Lower leg skin (tissue), 4 donors: Measurements from ENCODE around the gene ZDHHC14. TPM values are rescaled to one million over a fixed set of nuclear protein-coding genes. Genes with fewer than 3 reads are reported as not detected.

Experiments used
- DNase-seq, 2 donors: peaks; one replicate each; pipeline ENCODE4 v3.0.0-alpha.2; 2019; ENCODE audit warnings: low spot score in 2 of 2
- H3K4me3 ChIP-seq: fragments of 200-600 bp; sonication (generic); 2 replicates; pipeline ENCODE4 v1.5.1; 2017; ENCODE audit warnings: mild to moderate bottlenecking, low read depth; ENCODE audit not compliant: poor library complexity, severe bottlenecking
- POLR2A ChIP-seq, 2 donors: fragments of 450-650 bp; IDR thresholded peaks; one replicate each; pipeline ENCODE4 v1.6.1; 2016 to 2017; ENCODE audit warnings: antibody characterized with exemption in 2 of 2, mild to moderate bottlenecking in 1 of 2, moderate library complexity in 1 of 2
- WGBS, 2 donors: methylation state at CpG; one replicate each; pipeline ENCODE4 v1.1.5; 2018; 5-methylcytosine and 5-hydroxymethylcytosine counted together
- intact Hi-C: fragments of 100-400 bp; cut with DNase I; formaldehyde crosslinking; loops from one replicate; pipeline ENCODE4 v1.15.0; 2023; ENCODE audit warnings: low total_unique reads
- total RNA-seq, 4 donors: library from RNA; depleted of rRNA; stranded (reverse); fragments of >200 nt; gene quantifications; one replicate each; pipeline ENCODE4 v1.1.0, GENCODE V29; 2016
- TF ChIP-seq, protein P1 (sequence below), 3 donors: fragments of 450-650 bp; IDR thresholded peaks; one replicate each; pipeline ENCODE4 v1.5.1; 2016; ENCODE audit warnings: antibody characterized with exemption in 3 of 3, mild to moderate bottlenecking in 3 of 3, moderate library complexity in 2 of 3

ZDHHC14 gene
- total RNA-seq, 4 donors from 2014 or later, result 4.5 to 8.3 (median 6.1) TPM

DNA sequence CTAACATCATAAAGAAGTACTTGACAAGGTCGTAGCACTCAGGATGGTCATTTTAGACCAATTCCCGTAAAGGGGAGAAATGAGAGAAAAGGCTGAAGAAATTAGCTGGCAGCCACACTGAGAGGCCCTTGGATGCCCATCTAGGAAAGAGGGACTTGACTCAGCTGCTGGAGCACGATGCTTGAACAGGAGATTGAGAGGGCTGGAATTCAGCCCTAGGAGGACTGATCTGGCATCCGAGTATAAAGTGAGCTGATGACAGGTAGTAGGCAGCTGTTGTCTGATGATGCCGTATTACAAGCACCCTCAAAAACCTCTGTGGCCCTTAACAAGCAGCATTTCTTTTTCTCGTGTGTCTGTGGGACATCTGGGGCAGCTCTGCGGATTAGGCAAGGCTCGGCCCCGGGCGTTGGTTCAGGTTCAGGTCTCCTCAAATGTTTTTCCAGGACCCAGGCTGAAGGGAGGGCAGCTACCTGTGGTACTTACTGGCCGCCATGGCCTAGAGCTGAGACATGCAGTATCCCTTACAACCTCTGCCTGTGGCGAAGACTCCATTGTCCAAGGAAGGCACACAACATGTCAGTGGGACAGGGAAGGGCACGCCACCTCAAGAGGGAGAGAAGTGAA, 222.4 kb downstream of the ZDHHC14 start:
- intact Hi-C loops, result no loop called here
- H3K4me3 ChIP-seq, result no peak overlapping the region
- TF ChIP-seq, protein P1, sequence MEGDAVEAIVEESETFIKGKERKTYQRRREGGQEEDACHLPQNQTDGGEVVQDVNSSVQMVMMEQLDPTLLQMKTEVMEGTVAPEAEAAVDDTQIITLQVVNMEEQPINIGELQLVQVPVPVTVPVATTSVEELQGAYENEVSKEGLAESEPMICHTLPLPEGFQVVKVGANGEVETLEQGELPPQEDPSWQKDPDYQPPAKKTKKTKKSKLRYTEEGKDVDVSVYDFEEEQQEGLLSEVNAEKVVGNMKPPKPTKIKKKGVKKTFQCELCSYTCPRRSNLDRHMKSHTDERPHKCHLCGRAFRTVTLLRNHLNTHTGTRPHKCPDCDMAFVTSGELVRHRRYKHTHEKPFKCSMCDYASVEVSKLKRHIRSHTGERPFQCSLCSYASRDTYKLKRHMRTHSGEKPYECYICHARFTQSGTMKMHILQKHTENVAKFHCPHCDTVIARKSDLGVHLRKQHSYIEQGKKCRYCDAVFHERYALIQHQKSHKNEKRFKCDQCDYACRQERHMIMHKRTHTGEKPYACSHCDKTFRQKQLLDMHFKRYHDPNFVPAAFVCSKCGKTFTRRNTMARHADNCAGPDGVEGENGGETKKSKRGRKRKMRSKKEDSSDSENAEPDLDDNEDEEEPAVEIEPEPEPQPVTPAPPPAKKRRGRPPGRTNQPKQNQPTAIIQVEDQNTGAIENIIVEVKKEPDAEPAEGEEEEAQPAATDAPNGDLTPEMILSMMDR (IDR thresholded peaks at IDR 0.05), result no peak
- 93% methylated on average over 13 of the region's 13 CpGs for WGBS, 2 donors
- peak in 1 of 2 donors; percentile 82 for DNase-seq

DNA sequence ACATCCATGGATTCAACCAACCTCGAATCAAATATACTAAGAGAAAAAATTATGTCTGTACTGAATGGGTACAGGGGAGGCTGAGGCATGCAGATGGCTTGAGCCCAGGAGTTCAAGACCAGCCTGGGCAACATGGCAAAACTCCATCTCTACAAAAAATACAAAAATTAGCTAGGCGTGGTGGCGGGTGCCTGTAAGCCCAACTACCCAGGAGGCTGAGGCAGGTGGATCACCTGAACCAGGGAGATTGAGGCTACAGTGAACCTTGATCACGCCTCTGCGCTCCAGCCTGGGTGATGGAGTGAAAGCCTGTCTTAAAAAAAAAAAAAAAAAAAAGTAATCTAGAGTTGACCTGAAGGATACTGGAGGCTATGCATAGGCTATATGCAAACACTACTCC, 223.0 kb downstream of the ZDHHC14 start:
- no peak overlapping the region for H3K4me3 ChIP-seq
- 96 to 97% methylated on average over 5 of the region's 5 CpGs for WGBS, 2 donors
- DNase-seq, result peak in 1 of 2 donors; percentile 65
- intact Hi-C loops, result no loop called here
- TF ChIP-seq, protein P1 (IDR thresholded peaks at IDR 0.05), result no peak
- TF ChIP-seq POLR2A (IDR thresholded peaks at IDR 0.05), result no peak

DNA sequence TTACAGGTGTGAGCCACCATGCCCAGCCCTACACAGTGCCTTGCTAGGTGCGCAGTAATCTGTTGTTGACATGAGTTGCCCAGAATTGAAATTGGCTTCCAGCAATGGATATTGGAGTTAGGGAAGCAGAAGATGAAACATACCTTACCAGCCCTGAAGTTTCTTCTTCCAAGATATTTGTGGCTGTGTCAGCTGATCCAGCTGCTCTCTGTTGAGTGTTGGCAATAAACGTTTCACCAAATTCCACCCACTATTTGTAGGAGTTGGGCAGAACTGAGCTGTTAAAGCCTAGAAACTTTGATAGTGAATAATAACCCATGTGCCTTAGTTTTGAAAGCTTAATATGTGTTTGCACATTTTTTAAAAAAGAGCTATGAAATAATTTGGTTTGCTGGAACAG, 223.8 kb downstream of the ZDHHC14 start:
- TF ChIP-seq, protein P1 (IDR thresholded peaks at IDR 0.05), result no peak
- no peak for TF ChIP-seq POLR2A (IDR thresholded peaks at IDR 0.05)
- DNase-seq, result no peak
- no peak overlapping the region for H3K4me3 ChIP-seq
- WGBS, 2 donors, result 57 to 58% methylated on average over 2 of the region's 2 CpGs
- intact Hi-C loops, result no loop called here

DNA sequence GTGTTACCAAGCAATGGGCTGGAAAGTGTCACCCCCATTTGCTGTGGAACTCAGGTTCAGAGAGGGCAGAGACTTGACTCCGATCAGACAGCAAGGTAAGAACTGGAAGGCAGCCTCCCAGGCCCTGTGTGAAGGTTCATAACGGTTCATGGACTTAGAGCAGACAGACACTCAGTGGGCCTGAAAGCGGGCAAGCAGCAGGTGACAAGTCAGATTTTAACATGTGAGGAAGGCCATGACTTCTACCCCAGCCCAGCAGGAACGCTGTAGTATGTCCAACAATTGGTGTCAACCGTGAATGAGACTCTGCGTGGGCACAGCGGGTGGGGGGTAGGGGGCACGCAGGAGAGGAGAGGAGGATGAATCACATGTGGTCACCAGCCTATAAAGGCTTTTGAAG, 224.5 kb downstream of the ZDHHC14 start:
- intact Hi-C loops, result no loop called here
- peak in 1 of 2 donors; percentile 50 for DNase-seq
- WGBS, 2 donors, result 87 to 88% methylated on average over 8 of the region's 8 CpGs
- no peak overlapping the region for H3K4me3 ChIP-seq
- TF ChIP-seq, protein P1 (IDR thresholded peaks at IDR 0.05), result no peak
- no peak for TF ChIP-seq POLR2A (IDR thresholded peaks at IDR 0.05)

DNA sequence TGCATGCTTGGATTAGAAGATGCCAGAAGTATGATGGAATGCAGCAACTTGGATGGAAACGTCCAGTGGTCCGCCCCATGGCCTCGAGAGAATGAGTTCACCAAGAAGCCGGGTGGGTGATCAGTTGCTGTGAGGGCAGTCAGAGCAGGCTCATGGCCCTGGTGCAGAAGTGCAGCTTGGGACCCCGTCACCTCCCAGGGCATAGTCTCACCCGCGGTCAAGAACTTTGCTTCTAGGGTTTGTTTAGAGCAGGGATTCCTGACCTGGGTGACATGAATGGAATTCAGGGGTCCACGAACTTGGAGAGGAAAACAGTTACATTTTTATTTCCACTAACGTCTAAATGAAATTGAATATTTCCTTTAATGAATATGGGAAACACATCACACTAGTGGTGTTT, 225.5 kb downstream of the ZDHHC14 start:
- no peak for DNase-seq
- WGBS, 2 donors, result 89% methylated on average over 9 of the region's 9 CpGs
- no peak for TF ChIP-seq POLR2A (IDR thresholded peaks at IDR 0.05)
- TF ChIP-seq, protein P1 (IDR thresholded peaks at IDR 0.05), result no peak
- no peak overlapping the region for H3K4me3 ChIP-seq
- intact Hi-C loops, result no loop called here
